NCI-H1105 treated with DMSO at 0.1 percent for 48 hours (cell line): ENCODE results near the gene PDE7B.
A peak's percentile ranks its signal among the peaks of the same experiment; 100 is the strongest.

Experiments used
- DNase-seq: peaks from one replicate; lab custom pipeline; 2025; lab: John Stamatoyannopoulos, UW

PDE7B gene

GRCh38 chr6:136030131-136030530, 178.6 kb downstream of the PDE7B start:
- no peak for DNase-seq

- peak; percentile 28 for DNase-seq
Observed at GRCh38 chr6:136031982-136032381, 180.5 kb downstream of the PDE7B start.

- no peak for DNase-seq
Observed at GRCh38 chr6:136033416-136033815, 181.9 kb downstream of the PDE7B start.

- no peak for DNase-seq
Observed at GRCh38 chr6:136034422-136034821, 182.9 kb downstream of the PDE7B start.

- no peak for DNase-seq
Observed at GRCh38 chr6:136035378-136036070, 184.0 kb downstream of the PDE7B start.

GRCh38 chr6:136036071-136036380, 184.5 kb downstream of the PDE7B start:
- no peak for DNase-seq

GRCh38 chr6:136036601-136037000, 185.1 kb downstream of the PDE7B start:
- DNase-seq, result no peak

GRCh38 chr6:136037242-136037875, 185.9 kb downstream of the PDE7B start:
- DNase-seq, result peak; percentile 15

- DNase-seq, result no peak
Observed at GRCh38 chr6:136037876-136038460, 186.5 kb downstream of the PDE7B start.

GRCh38 chr6:136038531-136038930, 187.0 kb downstream of the PDE7B start:
- no peak for DNase-seq

GRCh38 chr6:136039185-136039584, 187.7 kb downstream of the PDE7B start:
- DNase-seq, result no peak

- no peak for DNase-seq
Observed at GRCh38 chr6:136050475-136050874, 199.0 kb downstream of the PDE7B start.

GRCh38 chr6:136051140-136051775, 199.8 kb downstream of the PDE7B start:
- DNase-seq, result no peak

- no peak for DNase-seq
Observed at GRCh38 chr6:136052031-136052430, 200.5 kb downstream of the PDE7B start.

GRCh38 chr6:136058852-136059251, 207.4 kb downstream of the PDE7B start:
- no peak for DNase-seq

- DNase-seq, result no peak
Observed at GRCh38 chr6:136059308-136059707, 207.8 kb downstream of the PDE7B start.

GRCh38 chr6:136060052-136060451, 208.6 kb downstream of the PDE7B start:
- DNase-seq, result no peak

- DNase-seq, result no peak
Observed at GRCh38 chr6:136060759-136061158, 209.3 kb downstream of the PDE7B start.

- DNase-seq, result no peak
Observed at GRCh38 chr6:136061701-136062100, 210.2 kb downstream of the PDE7B start.

GRCh38 chr6:136063096-136063495, 211.6 kb downstream of the PDE7B start:
- DNase-seq, result no peak

- DNase-seq, result no peak
Observed at GRCh38 chr6:136066005-136066404, 214.5 kb downstream of the PDE7B start.

- no peak for DNase-seq
Observed at GRCh38 chr6:136067731-136068341, 216.3 kb downstream of the PDE7B start.

GRCh38 chr6:136069119-136069518, 217.6 kb downstream of the PDE7B start:
- no peak for DNase-seq
